GM19467 (cell line): Measurements from ENCODE around the gene COL4A6.

Experiments used
- ATAC-seq: cut with Tn5 transposase; IDR thresholded peaks from one replicate; pipeline ENCODE4 v1.9.1; 2021; ENCODE audit warnings: mild to moderate bottlenecking, moderate library complexity; ENCODE audit not compliant: unreplicated experiment

COL4A6 gene

GRCh38 chrX:108332281-108332680 lies 105.9 kb downstream of the COL4A6 start:
- ATAC-seq, result peak; percentile 74

DNA sequence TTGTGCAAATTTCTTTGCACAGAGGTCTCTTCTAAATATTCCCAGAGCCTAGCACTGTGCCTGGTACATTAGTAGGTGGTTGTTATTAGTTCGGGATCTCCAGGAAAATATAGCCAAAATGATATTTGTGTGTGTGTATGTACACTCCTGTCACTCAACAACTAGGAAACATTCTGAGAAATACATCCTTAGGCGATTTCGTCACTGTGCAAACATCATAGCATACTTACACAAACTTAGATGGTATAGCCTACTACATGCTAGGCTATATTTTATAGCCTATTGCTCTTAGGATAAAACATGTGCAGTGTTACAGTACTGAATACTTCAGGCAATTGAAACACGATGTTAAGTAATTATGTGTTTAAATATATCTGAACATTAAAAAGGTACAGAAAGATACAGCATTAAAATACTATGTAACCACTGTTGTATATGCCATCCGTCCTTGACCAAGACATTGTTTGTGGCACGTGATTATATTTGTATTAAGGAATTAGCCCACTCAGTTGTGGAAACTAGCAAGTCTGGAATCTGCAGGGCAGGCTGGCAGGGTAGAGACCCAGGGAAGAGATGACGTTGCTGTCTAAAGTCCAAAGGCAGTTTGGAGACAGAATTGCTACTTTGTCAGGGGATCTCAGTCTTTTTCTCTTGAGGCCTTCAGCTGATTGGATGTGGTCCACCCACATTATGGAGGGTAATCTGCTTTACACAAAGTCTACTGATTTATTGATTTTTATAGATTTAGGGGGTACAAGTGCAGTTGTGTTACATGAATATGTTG lies 106.9 kb downstream of the COL4A6 start:
- ATAC-seq, result no peak

DNA sequence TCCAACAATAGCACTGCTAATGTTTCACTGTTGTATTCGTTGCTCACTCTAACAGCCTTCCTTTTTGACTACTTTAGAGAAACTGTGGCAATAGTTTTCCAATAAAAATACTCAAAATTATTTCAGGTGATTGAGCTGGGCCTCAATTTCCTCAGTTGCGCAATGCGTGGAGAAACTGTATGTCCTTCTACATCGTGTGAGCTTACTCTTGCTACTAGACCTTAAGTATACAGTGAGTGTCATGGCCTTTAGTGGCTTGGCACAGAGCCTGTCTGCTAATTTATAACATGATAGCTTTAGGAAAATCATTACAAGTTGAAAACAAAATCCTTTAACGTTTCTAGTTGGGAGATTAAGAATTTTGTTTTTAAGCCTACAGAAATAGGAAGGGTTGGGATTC lies 114.5 kb downstream of the COL4A6 start:
- no peak for ATAC-seq

GRCh38 chrX:108322234-108322633 lies 116.0 kb downstream of the COL4A6 start:
- no peak for ATAC-seq

GRCh38 chrX:108316456-108316855 lies 121.8 kb downstream of the COL4A6 start:
- ATAC-seq, result no peak

DNA sequence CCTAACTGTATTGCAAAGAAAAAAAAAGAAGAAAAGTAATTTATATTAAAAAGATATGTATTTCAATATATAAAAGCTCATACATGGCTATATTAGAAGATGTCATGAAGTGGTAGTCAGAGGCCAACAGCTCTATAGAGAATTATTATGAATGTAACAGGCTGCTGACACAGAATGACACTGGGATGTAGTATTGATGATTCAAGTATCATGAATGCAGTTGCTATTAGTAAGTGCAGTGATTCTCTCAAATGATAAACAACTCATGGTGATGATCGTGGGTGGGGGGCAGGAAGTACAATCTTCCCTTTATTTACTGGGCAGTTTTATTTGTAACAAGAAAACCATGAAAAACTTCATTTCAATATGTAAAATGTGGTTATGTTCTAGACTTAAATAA lies 124.6 kb downstream of the COL4A6 start:
- ATAC-seq, result no peak

DNA sequence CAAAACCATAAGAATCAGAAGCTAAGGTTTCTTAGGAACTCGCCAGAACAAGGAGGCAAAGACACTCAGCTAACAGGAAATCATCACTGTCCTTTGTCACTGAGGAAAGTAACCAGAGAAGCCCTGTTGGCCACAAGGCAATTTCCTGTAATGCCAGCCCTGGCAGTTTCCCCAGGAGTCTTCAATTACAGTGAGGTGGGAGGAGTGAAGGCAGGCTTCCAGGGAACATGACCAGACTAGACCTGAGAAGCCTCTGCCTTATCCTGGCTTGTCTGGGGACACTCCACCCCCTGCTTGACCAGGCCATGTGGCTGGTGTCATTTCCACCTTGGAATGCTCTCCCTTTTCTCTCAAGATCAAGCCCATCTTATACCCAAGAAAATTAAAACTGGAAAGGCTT lies 125.3 kb downstream of the COL4A6 start:
- ATAC-seq, result no peak

DNA sequence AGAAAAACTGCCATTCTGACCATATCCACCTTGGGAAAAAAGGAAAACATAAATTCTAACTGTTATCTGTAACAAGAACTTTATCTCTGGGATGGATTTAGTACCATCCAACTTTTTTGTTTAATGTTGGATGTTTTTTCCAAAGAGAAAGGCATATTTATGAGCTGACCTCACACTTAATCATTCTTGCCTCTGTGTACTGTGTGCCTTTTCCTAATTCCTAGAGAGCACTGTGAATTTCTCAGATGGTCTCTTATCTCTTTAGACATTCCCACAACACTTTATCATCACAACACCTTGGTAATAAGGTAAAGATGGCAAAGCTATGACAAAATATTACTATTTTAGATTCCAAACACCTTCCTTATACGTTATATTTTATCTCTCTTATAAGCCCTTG lies 126.2 kb downstream of the COL4A6 start:
- ATAC-seq, result no peak

GRCh38 chrX:108310506-108310905 lies 127.7 kb downstream of the COL4A6 start:
- ATAC-seq, result no peak

- no peak for ATAC-seq
These were observed 129.1 kb downstream of the COL4A6 start for GRCh38 chrX:108309144-108309543.

- ATAC-seq, result no peak
These were observed 130.8 kb downstream of the COL4A6 start for GRCh38 chrX:108307132-108308085.

GRCh38 chrX:108306086-108306485 lies 132.1 kb downstream of the COL4A6 start:
- no peak for ATAC-seq

- ATAC-seq, result no peak
These were observed 133.5 kb downstream of the COL4A6 start for GRCh38 chrX:108304757-108305156.

DNA sequence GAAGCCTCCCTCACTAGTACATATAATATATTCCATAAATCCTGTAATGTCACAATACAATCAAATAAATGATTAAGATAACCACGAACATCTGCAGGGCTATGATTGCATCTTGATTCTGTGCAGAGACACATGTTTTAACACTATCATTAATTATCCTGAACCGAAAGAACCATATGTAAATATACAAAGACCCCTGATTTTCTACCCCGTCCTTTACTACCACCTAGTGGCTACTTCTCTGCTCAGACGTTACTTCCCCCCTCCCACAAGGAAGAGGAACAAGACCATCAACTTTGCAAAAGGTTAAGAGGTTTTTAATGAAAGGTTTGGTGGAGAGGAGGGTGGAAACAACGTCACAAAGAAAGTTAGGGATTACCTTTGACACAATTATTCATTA lies 134.0 kb downstream of the COL4A6 start:
- no peak for ATAC-seq

GRCh38 chrX:108303682-108304081 lies 134.5 kb downstream of the COL4A6 start:
- no peak for ATAC-seq

GRCh38 chrX:108299704-108300103 lies 138.5 kb downstream of the COL4A6 start:
- no peak for ATAC-seq

DNA sequence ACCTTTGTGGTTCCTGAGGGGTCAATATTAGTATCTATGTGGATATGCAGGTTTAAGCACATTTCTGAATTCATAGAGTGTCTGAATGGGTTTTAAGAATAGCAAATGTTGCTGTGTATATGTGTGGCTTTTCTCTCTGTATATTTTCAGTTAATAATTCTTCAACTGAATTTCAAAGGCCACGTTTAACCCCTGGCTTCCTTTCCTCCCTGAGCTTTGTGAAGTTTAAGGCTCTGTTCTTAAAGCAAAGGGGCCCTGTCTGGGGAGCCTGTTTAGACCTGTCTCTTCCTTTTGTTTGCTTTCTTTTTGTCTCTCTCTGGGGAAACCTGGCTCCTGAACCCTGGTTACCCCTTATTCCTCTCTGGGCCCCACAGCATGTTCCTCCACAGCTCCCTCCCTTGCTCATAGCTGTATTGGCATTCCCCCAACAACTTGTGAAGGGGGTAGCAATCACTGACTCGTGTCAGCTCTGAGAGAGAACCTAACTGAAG lies 139.1 kb downstream of the COL4A6 start:
- peak; percentile 72 for ATAC-seq

GRCh38 chrX:108298165-108298602 lies 140.0 kb downstream of the COL4A6 start:
- ATAC-seq, result no peak

DNA sequence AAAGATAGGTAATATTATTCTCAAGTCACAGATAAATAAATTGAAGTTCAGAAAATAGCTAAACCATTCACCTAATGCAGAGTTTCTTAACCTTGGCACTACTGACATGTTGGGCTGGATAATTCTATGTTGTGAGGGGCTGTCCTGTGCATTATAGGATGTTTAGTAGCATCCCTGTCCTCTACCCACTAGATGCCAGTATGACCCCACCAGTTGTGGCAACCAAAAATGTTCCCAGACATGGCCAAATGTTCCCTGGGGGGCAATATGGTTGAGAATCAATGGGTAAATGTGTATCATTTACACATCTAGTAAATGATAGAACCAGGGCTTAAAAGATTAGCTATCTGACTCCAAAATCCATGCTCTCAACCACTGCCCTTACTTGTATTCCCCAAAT lies 140.9 kb downstream of the COL4A6 start:
- ATAC-seq, result no peak

GRCh38 chrX:108292053-108292452 lies 146.2 kb downstream of the COL4A6 start:
- no peak for ATAC-seq

DNA sequence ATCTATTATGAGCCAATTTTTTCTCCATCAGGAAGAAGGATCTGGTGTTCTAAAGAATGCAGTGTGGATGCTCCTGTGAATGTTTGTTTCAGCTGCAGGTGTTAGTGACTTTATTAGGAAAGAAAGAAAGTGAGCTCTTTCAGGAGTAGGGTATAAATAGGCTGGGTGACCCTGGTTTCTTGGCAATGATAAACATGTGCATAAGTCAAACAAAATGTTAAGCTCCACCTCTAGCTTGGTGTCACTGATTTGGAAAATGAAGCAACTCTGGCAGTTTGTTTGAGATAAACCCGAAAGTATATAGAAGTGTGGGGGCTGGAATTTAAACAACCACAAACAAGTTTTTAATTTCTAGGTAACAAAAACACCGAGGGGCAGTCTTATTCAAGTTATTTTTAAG lies 152.3 kb downstream of the COL4A6 start:
- no peak for ATAC-seq

- no peak for ATAC-seq
These were observed 152.9 kb downstream of the COL4A6 start for GRCh38 chrX:108285356-108285755.
